SHP77 (cell line): Measurements from ENCODE around the gene KLHL9.
A peak's percentile ranks its signal among the peaks of the same experiment; 100 is the strongest.
"Not testable (repeated sequence)": the region's sequence is repeated elsewhere in the genome, so short reads cannot be mapped to it uniquely, and the experiment has no call there.

Experiments
- DNase-seq, 2 experiments: peaks; one replicate each; lab custom pipeline; 2025; lab: John Stamatoyannopoulos, UW

The KLHL9 gene, protein sequence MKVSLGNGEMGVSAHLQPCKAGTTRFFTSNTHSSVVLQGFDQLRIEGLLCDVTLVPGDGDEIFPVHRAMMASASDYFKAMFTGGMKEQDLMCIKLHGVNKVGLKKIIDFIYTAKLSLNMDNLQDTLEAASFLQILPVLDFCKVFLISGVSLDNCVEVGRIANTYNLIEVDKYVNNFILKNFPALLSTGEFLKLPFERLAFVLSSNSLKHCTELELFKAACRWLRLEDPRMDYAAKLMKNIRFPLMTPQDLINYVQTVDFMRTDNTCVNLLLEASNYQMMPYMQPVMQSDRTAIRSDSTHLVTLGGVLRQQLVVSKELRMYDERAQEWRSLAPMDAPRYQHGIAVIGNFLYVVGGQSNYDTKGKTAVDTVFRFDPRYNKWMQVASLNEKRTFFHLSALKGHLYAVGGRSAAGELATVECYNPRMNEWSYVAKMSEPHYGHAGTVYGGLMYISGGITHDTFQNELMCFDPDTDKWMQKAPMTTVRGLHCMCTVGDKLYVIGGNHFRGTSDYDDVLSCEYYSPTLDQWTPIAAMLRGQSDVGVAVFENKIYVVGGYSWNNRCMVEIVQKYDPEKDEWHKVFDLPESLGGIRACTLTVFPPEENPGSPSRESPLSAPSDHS

DNA sequence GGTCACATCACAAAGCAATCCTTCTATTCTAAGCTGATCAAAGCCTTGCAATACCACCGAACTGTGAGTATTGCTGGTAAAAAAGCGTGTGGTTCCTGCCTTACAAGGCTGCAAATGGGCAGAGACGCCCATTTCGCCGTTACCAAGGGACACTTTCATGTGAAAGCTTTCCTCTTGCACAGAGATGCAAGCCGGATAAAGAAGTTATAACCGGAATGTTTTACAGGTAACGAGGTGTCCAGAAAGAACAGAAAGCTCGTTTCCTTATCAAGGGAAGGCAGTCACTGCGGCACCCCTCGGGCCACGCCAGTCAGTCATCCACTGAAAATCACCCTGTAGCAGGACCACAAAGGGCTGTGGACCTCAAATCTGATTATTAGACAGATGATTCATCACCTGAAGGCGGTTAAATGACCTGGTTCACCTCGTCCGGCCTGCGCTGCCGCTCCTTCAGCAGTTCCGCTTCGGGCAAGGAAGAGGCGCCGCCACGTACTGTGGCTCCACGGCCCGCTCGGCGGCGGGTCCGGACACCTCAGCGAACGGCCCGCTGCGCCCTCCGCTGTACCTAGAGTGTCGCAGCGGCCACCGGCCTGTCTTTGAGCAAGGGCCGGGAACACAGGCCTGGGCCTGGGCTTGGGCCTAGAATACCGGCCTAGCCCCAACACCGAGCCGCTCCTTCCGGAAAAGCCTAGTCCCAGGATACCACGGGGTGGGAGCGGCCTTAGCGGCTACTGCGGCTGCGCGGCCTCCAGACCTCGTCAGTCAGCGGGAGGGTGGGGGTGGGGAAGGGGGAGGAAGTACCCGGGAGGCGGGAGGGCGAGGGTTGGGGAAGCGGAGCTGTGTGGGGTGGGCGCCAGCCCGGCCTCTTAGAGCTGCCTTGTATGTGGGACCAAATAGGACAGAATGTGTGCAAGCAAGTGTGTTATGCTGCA is at the start of gene KLHL9:
KLHL9 (minus strand) TSS at position 704 of the 932 bp plus-strand sequence; CDS start at position 159, 545 bp downstream.
- peak; percentile 59 to 76 for DNase-seq

DNA sequence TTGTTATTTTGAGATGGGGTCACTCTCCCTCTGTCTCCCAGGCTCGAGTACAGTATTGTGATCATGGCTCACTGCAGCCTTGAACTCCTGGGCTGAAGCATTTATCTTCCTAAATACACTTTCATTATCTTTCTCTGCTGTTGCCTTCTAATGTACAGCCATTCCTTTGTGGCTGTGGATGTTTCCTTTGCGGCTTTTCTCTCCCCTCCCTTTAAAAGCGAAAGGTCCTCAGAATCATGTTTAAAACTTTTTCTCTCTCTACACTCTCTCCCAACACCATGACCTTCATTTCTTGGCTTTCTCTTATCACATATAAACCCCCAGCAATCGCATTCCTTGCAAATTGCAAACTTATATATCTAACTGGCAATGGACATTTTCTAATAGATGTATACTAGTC is 48.4 kb upstream of the KLHL9 start:
- no peak for DNase-seq

DNA sequence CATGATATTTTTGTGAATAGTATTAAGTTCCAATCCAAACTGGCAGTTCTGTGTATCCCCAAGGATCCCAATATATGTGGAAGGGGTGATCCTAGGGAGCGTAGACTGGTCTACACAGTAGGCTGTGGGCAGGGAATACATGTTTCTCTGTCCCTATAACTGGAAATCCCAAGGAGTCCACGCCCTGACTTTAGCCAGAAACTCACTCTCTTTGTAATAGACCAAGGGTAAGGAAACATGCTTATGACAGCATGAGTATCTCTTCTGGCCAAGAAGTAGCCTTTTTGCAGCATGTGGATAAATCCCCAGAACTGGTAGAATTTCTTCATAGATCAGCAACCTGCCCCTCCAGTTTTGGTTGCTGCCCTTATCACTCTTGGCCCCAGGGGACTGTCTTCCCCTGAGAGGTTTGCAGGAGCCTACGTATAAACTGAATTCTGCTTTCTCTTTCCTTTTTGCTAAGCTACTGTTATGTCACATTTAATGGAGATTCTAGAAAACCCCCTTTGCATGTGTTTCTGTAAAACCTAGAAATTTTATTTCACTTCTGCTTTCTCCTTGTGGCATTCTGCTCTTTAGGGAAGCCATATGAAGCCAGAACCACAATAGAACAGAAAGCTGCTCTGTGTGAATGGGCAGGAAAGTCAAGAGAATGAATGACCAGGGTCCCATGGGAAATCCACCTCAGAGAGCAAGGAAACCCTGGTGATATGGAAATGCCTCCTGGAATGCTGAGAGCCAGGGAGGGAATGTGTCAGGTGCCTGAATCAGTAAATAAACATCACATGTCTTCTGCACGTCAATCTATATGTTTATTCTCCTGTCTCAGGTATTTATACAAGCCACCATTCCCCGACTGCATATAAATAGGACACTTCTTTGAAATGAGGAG is 46.5 kb upstream of the KLHL9 start:
- no peak for DNase-seq

DNA sequence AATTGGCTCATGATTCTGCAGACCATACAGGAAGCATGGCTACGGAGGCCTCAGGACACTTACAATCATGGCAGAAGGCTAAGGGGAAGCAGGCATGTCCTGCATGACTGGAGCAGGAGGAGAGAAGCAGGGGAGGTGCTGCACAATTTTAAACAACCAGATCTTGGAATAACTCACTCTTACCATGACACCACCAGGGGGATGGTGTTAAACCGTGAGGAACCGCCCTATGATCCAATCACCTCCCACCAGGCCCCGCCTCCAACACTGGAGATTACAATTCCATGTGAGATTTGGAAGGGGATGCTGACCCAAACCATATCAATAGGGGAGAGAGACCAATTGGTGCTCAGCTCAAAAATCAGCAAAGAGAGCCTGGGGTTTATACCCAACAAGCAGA is 36.3 kb upstream of the KLHL9 start:
- DNase-seq: not testable (repeated sequence)

DNA sequence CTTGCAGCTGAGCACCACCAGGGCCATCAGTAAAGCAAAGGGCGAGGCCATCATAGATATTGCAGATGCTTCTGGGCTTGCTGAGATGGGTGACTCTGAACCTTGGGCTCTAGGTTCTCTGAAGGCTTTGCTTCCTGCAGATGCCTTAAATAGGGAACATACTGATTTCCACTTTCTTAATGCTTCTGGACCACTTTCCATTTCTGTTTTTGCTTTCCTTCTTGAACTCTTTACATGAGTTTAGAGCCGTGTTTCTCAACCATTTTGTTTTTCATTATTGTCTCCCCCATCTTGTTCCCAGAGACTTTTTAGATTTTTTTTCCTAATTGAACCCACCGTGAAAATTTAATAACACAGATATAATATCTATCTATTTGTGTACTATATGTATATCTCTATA is 32.8 kb upstream of the KLHL9 start, which contains the start of gene IFNA13:
IFNA13 (minus strand) TSS at position 101 of the 400 bp plus-strand sequence; CDS start at position 54, 47 bp downstream.
- no peak for DNase-seq

DNA sequence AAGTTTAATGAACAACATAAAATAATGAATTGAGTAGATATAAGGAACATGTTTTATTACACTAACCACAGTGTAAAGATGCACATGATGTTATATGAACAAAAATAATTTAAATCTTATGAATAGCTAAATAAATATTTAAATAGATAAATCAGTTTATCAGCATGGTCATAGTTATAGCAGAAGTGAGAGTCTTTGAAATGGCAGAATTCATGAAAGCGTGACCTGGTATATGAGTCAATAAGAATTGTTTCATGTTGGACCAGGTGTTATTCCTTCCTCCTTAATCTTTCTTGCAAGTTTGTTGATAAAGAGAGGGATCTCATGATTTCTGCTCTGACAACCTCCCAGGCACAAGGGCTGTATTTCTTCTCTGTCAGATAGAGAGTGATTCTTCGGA is 32.0 kb upstream of the KLHL9 start:
- not testable (repeated sequence) for DNase-seq

DNA sequence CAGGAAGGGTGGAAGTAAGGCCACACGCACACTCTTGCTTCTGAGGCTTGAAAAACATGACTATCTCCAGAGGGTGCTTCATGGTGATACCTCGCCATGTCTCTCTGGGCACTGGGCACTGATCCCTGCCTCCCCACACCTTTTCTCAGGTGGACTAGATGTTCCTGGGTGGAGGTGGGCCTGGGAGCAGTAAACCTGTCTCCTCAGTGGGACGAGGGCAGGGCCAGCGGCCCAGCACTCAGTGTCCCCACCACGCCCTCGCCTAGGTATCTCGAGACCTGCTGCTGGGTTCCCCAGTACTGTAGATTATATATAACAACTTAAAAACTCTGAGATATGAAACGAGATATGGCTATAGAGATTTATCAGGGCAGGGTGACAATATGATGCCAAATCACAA is 27.1 kb upstream of the KLHL9 start:
- no peak for DNase-seq

DNA sequence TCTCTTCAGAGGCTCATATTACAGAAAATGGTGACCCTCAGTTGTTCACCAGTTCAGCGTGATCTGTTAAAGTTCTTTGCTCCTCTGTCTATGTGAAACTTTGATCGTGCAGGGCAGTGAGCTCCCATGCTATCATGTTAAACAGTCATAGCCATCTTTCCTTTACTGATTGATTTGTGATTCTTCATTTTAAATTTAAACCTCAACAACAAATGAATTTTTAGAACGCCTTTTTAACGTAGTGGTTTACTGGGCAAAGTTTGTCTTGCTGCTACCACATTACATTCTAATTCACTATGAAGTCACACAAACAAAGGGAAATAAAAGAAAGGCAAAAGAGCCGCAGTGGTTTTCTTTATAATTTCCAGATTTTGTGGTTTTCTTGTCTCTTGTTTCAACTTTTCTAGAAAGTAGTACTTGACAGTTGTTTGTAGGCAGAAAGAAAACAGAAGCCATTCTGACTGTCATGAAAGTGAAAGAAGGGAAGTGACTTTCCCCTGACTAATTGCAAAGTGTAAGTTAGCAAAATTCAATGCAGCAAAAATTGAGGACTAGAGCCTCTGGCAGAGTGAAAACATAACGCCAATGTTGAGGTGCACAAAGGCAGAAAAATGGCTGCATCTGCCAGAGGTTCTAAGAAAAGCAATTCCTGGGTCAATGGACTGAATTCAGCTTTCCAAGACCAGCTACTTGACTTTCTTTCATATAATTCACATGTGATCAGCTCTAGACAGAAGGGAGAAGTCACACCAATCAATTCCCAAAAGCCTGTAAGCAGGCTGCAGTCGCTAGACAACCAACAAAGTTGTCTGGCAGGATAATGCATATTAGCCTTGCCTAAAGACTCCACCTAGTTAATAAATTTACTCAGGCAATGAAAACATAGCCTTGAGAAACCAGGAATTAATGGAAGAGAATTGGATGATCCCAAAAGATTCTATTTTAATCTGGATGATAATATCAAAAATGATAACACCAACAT is 22.6 kb upstream of the KLHL9 start:
- DNase-seq: no peak

DNA sequence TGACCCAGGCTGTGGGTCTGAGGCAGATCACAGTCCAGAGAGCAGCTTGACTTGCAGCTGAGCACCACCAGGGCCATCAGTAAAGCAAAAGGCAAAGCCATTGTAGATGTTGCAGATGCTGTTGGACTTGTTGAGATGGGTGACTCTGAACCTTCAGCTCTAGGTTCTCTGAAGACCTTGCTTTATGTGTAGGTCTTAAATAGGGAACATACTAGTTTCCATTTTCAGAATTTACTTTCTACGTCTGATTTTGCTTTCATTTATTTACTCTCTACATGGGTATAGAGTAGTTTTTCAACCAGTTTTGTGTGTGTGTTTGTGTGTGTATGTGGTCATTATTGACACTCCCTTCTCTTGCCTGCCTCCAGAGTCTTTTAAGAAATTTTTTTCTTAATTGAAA is 15.6 kb upstream of the KLHL9 start, which contains the start of gene IFNA6:
IFNA6 (minus strand) TSS at position 101 of the 400 bp plus-strand sequence; CDS start at position 101, 0 bp downstream.
- no peak for DNase-seq

DNA sequence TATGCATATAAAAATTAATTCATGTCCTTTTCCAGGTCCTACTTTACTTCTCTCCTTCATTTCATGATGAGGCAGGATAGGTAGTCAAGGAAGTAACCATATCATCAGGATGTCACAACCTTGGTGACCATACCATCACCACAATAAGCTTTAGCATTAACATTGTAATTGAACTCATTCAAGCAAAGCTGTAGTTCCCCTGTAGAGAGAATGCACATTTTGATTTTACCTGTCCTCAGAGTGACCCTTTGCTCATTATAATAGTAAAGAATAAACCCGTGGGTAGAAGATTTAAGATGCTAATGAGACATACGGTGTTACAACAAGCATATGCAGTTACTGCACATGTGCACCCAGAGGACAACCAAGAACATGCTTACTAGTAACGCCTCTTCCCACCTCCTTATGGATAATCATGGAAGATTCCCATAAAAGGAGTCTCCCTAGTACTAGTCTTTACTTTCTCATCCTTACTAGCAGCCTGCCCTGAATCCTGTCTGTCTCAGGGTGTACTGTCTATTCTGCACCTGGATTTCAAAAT is 13.3 kb upstream of the KLHL9 start:
- DNase-seq: no peak

DNA sequence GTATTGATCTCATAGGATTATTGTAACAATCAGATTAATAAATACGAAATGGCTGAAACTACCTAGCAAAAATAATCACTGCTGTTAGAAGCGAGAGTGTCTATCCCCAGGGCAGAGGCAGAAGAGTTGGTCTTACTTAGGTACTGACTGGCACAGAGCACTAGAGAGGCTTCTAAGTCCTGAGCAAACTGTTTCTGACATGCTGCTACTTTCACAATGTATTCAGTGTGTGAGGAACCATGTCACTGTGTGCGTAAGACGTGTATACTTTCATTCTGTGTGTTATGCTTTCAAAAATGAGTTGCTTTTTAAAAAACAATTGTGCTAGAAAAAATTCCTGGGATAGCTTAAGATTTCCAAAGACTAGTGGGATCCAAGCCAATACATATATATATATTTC is 5.5 kb upstream of the KLHL9 start:
- no peak for DNase-seq

DNA sequence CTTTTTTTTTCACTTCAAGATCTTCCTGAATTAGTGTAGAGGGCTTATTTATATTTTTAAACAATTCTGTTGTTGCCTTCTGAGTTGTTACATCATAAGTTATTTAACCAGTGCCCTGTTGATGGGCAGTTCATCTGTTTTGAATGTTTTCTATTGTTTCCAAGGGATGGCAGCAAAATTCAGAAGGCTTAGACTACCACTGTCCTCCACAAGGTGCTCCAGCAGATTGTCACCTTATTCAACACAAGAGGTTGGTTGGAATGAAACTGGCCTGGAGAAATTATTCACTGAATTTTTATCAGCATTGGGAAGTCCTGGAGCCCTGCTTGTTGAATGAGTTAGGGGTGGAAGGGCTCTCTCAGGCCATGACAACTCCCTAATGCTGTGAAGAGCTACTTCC is 1.3 kb upstream of the KLHL9 start:
- DNase-seq: no peak

DNA sequence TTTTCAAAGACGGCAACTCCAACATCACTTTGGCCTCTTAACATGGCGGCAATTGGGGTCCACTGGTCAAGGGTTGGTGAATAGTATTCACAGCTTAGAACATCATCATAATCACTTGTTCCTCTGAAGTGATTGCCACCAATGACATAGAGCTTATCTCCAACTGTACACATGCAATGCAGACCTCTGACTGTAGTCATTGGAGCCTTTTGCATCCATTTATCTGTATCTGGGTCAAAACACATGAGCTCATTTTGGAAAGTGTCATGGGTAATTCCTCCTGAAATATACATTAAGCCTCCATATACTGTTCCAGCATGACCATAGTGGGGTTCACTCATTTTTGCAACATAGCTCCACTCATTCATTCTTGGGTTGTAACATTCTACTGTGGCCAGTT is 2.0 kb downstream of the KLHL9 start:
- DNase-seq: no peak

DNA sequence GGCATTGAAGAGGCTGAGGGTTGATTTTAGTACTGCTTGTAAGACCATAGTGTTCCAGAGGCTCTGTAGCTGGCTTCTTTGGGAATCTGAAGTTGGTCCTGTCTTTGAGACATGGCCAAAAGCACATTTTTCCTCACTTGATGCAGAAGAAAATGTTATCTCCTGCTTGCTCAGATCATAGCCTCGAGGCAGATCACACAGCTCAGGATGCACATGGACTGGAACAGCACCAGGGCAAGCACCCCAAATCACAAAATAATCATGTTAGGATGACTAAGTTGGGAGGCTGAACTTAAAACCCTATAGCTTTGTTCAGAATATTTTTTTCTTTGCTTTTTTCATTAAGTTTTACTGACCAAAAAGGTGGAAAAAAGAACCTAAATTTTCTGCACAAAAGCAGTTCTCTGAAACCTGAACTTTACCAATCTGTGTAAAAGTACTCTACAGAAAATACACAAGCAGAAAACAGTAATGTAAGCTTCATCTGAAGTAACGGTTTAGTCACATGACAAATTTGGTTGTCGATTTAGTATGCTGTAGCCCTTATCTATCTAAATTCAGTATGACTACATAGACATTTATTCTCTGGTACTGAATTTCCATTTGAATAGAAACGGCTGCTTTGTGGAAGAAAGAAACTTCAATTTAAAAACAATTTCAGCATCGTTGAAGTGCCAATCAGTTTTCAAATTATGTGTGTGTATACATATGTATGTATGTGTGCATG is 3.4 kb downstream of the KLHL9 start:
- no peak for DNase-seq

DNA sequence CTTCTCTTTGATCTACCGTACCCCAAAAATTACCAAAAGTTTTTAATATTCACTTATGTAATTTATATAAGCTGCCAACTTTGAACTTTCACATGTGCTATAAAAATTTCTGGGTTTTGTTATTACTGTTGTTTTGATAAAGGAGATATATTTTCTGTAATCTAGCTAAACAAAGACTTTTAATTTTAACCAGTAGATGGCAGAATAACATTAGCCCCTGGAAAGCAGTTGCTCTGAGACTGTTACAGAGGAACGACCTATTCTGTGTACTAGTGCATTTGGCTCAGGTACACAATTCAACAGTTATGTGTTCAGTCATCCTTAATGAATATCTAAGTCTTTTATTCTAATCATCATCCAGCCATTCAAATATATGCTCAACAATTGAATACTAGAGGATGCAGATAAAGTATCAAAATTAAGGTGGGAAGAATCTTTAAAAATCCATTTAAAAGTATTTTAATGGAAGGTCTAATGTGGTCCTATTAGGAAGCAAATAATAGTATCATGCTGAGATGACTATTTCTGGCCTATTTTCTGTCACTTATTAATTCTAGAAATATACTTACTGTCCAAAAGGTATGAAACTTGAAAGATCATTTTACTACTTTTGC is 8.6 kb downstream of the KLHL9 start:
- no peak for DNase-seq

DNA sequence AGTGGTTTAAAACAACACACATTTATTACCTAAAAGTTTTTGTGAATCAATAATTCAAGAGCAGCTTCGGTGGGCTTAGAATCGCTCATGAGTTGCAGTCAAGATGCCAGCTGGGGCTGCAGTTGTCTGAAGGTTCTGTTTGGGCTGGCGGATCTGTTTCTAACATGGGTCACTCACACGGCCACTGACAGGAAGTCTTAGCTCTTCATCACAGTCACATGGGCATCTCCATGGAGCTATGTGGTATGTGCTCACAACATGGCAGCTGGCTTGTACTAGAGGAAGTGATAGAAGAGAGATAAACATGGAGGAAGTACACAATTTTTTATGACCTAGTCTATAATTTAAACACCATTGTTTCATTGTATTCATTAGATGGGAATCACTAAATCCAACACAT is 11.2 kb downstream of the KLHL9 start:
- no peak for DNase-seq

DNA sequence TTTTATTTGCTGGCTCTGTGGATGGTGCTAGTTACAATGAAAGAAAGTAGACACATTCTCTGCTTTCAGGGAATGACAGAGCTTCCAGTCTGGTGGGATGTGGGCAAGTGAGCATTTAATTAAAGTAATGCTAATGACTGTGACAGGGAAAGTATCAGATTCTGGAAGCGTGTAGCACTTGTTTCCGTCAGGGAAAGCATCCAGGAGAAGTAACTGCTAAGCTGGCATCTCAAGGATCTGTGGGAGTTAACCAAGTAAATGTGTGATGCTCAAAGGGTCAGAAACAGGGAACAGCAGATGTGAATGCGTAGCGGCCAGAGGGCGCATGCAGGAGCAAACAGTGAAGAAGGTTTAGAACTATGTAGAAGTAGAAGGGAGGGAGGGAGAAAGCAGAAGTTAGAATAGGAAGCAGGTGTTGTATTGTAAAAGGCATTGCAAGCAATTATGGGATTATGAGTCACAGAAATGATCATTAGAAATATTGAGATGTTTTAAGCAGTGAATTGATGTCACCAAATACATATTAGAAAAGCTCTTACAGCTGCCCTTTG is 12.2 kb downstream of the KLHL9 start:
- DNase-seq: no peak

DNA sequence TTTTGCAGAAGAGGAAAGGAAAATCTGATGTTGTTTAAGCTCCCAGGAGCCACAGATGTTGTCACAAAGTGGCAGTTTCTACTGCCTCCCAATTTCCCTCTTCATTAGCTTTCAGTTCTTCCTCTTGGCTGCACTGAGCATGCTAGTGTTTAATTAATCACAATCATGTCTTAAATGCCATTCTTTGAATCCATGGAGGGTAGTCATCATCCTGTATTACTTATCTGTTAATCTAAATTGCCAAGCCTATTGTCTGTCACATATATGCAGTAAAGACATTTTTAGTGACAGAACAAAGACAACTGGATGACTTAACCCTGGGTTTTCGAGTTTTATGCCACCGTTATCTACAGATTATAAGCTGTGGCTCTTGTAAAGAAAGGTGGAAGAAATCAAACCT is 14.7 kb downstream of the KLHL9 start:
- no peak for DNase-seq
